ENCODE data around the gene PRICKLE1. TPM values are rescaled to one million over a fixed set of nuclear protein-coding genes. Genes with fewer than 3 reads are reported as not detected.

PRICKLE1 gene
- total and polyA plus RNA-seq, 10 of the 15 experiments (the other 5 are each of a cell fraction or from before 2014, with no cell fraction given), result 0.47 to 2.8 (median 0.86) TPM

- Histone ChIP-seq H3K36me3 (ENCODE audit: control insufficient read depth in 2 of 2, insufficient read depth in 2 of 2, low read length in 1 of 2) (no peaks in the 10 kb centered on the region), H3K4me3 (no peak overlapping the region), H2AFZ (ENCODE audit: control insufficient read depth, low read depth, low read length) (no peak overlapping the region), H3K9ac (ENCODE audit: control insufficient read depth, insufficient read depth, low read length) (no peak overlapping the region), H3K9me3 (replicated peaks; ENCODE audit: control insufficient read depth, insufficient read depth, low read length) (no peaks in the 10 kb centered on the region), H3K4me2 (ENCODE audit: control insufficient read depth, insufficient read depth) (no peak overlapping the region), H3K4me1 (ENCODE audit: control insufficient read depth, insufficient read depth, low read length) (no peaks in the 10 kb centered on the region), H4K20me1 (ENCODE audit: control insufficient read depth, insufficient read depth) (no peaks in the 10 kb centered on the region), H3K79me2 (ENCODE audit: control insufficient read depth, insufficient read depth, low read length) (no peaks in the 10 kb centered on the region), H3K27me3 (replicated peaks in 1 of 2; ENCODE audit: control insufficient read depth in 2 of 2, insufficient read depth in 2 of 2, low read length in 1 of 2) (no peaks in the 10 kb centered on the region), H3K27ac (ENCODE audit: control insufficient read depth, insufficient read depth) (no peak overlapping the region)
- in situ Hi-C loops (cut with MboI) (no loop called here), intact Hi-C loops (cut with micrococcal nuclease; ENCODE audit: unreplicated experiment) (no loop called here)
- TF ChIP-seq MEF2B (IDR thresholded peaks at IDR 0.05; ENCODE audit: partially characterized antibody, poor library complexity, severe bottlenecking) (no peak), CBX5 (IDR thresholded peaks at IDR 0.05; ENCODE audit: low read depth) (no peak), MXI1 (IDR thresholded peaks at IDR 0.05; ENCODE audit: low read depth, low read length) (no peak), PAX8 (IDR thresholded peaks at IDR 0.05) (no peak), ZBTB4 (CRISPR knock-in tag; IDR thresholded peaks at IDR 0.05) (no peak), DPF2 (IDR thresholded peaks at IDR 0.05) (no peak), SREBF1 (IDR thresholded peaks at IDR 0.05; ENCODE audit: low read length) (no peak), ZNF687 (IDR thresholded peaks at IDR 0.05) (no peak), IRF4 (IDR thresholded peaks at IDR 0.05; ENCODE audit: low read depth, low read length) (no peak), NR2C1 (IDR thresholded peaks at IDR 0.05) (no peak), TCF3 (IDR thresholded peaks at IDR 0.05; ENCODE audit: borderline replicate concordance, insufficient read depth, low read depth, low read length) (no peak), IRF5 (IDR thresholded peaks at IDR 0.05; ENCODE audit: borderline replicate concordance) (no peak), MTA3 (IDR thresholded peaks at IDR 0.05; ENCODE audit: borderline replicate concordance, low read length) (no peak), STAT1 (conservative IDR thresholded peaks at IDR 0.05) (no peak)
- CTCF ChIA-PET, result no interaction called here
- WGBS (ENCODE audit: insufficient coverage, insufficient replicate concordance, low lambda C conversion rate, missing lambda C conversion rate), result 55% methylated on average over 2 of the region's 2 CpGs
- POLR2A ChIA-PET, result no interaction called here
- no peak for ATAC-seq
- SMC1A ChIA-PET (ENCODE audit: uncharacterized antibody, unreplicated experiment), result interaction anchor here (0.8 kb wide), 1 partner anchor 13 kb away, joined by 3 read pairs; no protein-coding TSS in a partner anchor
- RAD21 ChIA-PET (ENCODE audit: unreplicated experiment), result no interaction called here
- FAIRE-seq, result no peak
- DNase-seq (ENCODE audit: low read depth, low spot score), result no peak
- BruUV-seq (replicated peaks), result no TSS peak
These were observed 47.6 kb downstream of the PRICKLE1 start for GRCh38 chr12:42541965-42542364.

All from GM12878 (cell line).